Amniotic stem cell (primary cell): ENCODE measurements around the gene PFKP.
A peak's percentile ranks its signal among the peaks of the same experiment; 100 is the strongest.

ENCODE experiments used
- DNase-seq: peaks from one replicate; lab custom pipeline; 2025; lab: John Stamatoyannopoulos, UW

Gene PFKP

DNA sequence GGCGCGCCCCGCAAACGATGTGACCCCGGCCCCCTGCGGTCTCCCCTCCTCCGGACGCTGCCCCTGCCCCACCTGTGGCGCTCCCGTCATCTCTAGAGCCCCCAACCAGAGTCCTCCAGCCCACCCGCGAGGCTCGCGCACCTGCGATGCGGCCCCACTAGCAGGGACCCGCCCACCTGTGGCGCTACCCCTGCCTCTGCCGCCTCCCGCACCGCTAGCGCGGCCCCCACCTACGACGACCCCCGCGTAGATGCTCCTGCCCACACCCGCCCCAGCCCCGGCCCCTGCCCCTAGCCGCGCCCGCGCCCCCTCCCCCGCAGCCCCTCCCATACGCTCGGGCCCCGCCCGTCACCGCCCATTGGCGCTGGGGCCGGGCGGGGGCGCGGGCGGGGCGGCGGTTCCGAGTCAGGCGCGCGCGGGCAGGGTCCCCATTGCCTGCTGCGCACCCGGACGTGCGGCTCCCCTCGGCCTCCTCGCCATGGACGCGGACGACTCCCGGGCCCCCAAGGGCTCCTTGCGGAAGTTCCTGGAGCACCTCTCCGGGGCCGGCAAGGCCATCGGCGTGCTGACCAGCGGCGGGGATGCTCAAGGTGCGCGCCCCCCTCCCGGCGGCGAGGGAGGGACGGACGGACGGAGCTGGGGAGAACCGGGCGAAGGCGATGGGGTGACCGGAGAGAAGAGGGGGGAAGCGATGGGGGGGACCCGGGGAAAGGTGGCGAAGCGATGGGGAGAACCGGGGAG lies at the start of gene PFKP:
TSS of gene PFKP (plus strand) at position 431 of the 741 bp plus-strand sequence. CDS start at position 479, 48 bp downstream.
- no peak for DNase-seq

DNA sequence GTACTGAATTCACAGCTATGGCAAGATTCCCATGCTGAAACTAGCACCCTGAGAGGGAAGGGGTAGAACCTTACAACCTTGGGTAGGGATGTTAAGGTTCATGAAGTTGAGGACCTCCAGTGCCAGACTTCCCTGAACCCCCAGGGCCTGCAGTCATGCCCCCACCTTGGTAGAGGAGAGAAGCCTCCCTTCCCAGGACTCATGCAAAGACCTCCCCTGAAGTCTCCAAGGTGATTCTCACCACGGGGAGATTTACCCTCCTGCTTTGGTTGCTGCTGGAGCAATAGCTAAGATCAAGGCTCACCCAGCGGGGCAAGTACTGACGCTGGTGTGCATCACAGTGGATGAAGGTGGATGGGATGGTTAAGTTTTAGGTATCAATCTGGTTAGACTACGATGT lies 49.1 kb upstream of the PFKP start:
- DNase-seq, result no peak

DNA sequence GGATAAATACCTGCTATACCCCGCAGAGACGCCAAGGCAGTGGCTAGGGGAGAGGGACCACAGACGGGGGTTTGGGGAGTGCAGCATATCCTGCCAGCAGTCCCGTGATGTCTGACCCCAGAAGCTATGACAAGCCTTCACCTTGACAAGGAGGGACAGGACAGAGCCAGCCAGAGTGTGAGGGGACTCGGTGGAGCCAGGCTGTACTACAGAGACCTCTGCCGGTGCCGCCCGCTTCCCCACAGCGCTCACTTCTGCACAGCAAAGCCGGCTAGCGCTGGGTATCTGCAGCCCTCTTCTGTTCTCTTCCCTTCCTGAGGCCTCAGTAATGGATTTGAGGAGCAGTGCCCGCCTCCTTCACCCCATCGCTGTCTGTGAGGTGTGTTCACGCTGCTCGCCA lies 47.0 kb upstream of the PFKP start:
- no peak for DNase-seq

DNA sequence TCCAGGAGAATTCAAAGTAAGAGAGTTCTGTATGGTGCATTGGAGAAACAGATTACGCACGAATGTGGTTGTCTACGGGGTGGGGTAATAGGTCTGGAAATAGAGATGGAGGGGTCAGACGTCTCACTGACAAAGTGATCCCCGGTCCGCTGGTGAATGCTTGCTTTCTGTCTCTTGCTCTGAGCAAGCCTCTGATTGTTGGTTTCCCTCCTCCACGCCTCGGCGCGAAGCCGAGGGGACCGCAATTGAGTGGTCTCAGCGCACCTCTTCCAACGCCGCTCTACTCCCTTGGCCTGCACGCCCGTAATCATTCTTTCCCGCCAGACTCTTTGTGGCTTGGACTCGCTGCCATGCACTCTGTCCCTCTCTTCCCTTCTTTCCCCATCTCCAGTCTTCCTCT lies 46.5 kb upstream of the PFKP start:
- DNase-seq, result no peak

DNA sequence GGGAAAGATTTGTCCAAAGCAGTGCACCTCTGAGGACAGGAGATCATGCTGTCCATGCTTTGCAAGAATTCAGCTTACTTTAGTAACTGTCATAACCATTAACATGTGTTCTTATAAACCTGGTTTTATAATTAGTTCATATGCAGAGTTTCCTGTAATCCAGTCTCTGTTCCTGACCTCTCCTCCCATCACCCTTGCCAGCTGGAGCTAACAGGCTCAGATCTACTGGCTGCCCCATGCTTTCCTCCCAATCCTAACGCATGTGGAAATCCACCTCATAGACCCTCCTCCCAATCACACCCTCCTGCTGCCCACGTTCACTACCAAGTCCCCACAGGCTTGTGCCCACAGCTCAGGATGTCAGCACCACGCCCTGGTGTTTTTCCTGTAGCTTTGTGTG lies 45.3 kb upstream of the PFKP start:
- DNase-seq, result no peak

DNA sequence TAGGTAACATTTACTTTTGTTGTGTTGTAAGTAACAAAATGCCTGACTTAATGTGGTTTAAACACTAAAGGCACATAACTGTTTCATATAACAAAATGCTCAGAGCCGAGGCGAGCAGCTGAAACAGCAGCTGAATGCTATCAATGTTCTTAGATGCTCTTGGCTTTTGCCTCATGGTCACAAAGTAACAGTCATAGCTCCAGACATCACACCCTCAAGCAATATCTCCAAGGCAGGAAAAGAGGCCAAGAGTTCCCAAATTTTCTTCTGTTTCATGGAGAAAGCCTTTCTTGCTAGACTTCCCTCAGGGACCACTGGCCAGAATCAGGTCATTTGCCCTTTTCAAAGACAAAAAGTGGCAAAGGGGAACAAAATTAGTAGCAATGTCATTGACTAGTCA lies 43.5 kb upstream of the PFKP start:
- no peak for DNase-seq

DNA sequence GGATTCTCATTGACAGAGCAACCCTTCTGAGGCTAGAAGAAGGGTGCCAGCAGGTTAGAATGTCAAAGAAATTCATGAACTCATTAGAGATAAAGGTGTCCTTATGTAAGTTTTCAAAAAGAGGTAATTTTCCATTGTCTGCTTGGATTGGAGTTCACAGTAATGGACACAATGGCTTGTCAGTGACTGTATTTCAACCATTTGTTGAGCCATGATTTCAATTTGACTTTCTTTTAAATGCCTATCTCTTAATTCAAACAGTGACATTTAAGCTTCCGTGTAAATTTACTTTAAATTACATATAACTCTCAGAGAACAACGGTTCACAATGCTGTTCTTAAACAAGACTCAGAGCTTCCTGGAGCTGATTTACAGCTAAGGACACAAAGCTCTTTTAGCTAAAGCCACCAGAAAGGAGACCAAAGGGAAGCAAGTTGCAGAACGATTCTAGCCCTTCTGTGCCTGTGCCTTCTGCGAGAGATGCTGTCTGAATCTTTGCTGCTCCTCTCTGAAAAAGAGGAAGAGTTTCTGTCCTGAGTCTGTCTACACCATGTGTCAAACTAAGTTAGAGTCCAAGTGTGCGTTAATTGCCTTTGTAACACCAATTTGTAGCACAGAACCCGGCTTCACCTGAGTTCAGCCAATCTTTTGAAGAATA lies 42.2 kb upstream of the PFKP start:
- DNase-seq, result no peak

DNA sequence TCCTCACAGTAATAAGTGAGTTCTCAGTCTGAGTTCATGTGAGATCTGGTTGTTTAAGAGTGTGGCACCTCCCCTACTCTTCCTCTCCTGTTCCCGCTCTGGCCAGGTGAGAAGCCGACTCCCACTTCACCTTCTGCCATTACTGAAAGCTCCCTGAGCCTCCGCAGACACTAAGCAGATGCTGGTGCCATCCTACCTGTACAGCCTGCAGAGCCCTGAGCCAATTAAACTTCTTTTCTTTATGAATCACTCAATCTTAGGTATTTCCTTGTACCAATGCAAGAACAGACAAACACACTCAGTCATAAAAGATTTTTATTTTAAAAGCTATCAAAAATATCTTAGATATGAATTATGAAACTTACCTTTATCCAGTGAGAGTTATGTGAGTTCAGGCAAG lies 39.5 kb upstream of the PFKP start:
- no peak for DNase-seq

DNA sequence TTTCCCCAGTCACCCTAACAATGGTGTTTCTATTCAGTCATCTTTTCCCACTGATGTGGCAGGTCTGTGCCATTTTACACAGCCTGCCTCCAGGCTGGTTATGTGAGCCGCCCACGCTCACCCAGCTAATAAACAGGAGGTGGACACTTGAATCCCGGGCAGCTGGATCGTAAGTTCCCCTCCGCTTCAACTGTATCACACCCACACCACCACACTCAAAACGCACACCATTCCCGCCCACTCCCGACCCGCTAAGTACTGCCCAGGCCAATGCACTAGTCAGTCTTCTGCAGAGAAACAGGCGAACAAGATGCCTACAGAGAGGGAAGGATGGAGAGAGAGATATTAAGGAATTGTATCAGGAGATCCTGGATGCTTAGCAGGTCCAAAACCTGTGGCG lies 38.9 kb upstream of the PFKP start:
- DNase-seq, result no peak

DNA sequence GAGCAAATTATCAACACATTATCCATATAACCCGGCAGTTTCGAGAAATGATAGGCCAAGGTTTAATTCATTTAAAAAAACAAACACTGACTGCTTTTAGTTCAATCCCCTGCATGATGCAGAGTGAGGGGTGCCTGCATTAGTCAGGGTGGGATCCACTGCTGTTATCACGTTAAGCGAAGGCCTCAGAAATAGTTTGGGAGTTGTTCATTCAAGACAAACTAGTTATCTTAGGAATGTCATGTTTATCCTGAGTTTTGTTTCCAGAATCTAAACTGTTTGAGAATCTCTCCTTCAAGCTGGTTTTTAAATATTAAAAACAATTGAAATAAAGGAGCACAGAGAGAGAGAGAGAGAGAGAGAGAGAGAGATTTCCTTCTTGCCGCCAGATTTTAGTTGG lies 36.6 kb upstream of the PFKP start:
- DNase-seq, result no peak

DNA sequence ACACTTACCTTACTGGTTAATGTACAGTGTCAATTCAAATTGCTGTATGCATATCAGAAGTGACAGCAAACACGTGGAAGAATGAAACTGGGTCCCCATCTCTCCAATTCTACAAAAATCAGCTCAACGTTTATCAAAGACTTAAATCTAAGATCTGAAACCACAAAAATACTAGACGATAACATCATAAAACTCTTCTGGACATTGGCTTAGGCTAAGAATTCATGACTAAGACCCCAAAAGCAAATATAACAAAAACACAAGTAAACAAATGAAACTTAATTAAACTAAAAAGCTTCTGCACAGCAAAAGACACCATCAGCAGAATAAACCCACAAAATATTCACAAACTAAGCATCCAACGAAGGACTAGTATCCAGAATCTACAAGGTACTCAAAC lies 35.9 kb upstream of the PFKP start:
- DNase-seq, result no peak

DNA sequence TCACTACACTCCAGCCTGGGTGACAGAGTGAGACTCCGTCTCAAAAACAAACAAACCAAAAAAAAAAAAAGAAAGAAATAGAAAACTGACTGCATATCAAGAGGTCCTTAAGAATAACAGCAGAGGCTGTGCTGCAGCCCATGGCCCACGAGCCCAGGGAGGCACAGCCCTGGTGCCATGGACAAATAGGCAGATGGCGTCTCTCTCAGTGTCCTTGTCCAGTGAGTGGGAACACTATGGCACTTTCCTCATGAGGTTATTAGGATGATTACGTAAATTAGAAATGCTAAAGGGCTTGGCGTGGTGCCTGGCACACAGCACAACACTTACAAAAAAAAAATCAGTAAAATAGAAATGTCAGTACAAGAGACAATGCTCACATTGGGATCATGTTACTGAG lies 33.4 kb upstream of the PFKP start:
- no peak for DNase-seq

DNA sequence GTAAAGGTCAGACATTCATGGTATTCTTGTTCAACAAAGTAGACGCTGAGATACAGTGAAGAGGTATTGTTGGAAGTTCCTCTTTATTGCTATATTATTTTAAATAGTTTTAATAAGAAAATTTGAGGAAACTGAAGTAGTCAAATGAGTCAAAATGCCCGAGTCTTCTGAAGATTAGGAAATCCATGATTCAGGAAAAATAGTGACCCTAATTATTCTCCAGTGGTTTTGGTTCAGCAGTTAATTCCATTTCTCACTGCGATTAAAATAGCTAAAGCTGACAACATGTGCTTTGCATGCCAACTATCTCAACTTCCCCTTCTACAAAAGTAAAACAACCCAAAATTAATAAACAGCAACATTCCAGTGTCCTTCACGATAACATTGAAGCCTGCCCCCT lies 32.7 kb upstream of the PFKP start:
- DNase-seq, result no peak

DNA sequence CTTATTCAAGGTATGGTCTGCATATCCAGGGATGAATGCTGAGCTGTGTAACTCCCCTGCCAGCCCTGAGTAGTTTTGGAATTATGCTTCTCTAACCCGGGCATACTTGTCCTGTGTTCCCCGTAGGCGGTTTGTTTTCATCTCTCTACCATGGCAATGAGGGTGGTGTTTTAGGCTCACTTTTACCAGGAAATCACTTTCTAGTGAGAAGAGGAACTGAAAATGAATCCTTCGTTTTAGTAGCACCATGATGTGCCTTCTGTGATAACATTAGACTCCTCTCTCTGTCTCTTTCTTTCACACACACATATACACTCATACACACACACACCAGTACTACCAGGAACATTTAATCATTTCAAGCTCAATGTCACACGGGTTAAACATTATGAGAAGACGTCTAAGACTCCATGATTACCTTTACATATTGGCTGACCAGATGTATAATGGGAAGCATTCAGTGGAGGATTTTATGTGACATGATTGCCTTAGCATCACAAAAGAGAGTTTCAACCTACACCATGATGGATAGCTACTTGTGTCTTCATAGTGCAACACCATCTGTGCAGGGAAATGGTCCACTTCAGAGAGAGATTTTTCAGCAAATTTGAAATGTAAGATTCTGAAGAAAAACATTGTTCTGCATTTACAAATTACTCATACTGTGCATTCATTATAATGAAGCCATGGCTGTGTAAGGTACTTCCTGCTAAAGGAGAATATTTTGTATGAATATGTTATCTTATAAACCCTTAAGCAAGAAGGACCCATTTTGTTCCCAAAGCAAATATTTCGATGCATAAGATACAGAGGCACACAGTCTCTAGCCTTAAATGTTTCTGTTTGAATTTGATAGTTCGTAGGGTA lies 31.0 kb upstream of the PFKP start:
- no peak for DNase-seq

DNA sequence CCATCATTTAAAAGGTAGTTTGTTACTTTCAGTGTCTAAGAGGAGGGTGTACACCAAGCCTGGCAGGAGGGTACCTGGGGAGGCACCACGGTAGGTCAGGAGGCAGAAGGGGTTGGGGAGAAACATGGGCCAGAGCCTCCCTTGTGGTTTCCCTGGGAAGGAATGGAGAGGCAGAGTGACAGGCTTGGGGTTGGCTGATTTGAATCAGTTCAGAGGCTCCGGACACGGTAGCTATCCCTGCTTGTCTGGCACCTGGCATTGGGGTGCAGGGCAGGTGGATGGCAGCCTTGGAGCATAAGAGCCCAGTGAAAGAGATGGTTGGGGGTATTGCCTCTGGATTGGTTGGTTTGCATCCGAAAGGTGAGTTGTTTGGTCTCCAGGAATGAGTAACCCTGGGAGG lies 30.2 kb upstream of the PFKP start:
- DNase-seq, result no peak

DNA sequence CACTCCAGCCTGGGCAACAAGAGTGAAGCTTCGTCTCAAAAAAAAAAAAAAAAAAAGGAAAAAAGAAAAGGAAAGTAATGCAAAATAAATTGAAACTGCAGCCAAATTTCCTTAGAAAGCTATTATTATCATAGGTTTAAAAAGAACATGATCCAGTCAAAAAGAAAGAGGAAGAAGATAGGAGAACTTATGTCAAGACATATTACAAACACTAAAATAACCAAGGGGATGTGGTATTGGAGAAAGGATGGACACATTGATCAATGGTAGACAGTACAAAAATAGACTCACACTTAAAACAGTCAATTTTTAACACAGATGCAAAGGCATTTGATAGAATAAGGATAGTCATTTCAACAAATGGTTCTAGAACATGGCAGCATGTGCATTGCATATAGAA lies 27.3 kb upstream of the PFKP start:
- DNase-seq, result no peak

DNA sequence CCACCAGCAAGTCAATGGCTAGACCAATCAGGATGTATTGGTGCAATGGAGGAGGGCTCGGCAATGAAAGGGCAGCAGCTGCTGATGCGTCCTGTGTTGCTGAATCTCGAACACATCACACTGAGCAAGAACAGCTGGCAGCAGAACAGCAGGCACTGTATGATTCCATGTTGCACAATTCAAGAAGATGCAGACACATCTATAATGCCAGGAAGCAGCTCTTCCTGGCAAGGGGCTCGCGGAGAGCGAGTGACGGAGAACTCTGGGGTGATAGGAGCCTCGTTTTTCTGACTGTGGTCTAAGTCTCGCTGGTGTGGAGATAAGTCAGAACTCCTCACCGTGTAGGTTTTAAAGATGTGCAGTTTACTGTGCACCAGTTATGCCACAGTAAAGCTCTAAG lies 24.8 kb upstream of the PFKP start:
- DNase-seq, result no peak

DNA sequence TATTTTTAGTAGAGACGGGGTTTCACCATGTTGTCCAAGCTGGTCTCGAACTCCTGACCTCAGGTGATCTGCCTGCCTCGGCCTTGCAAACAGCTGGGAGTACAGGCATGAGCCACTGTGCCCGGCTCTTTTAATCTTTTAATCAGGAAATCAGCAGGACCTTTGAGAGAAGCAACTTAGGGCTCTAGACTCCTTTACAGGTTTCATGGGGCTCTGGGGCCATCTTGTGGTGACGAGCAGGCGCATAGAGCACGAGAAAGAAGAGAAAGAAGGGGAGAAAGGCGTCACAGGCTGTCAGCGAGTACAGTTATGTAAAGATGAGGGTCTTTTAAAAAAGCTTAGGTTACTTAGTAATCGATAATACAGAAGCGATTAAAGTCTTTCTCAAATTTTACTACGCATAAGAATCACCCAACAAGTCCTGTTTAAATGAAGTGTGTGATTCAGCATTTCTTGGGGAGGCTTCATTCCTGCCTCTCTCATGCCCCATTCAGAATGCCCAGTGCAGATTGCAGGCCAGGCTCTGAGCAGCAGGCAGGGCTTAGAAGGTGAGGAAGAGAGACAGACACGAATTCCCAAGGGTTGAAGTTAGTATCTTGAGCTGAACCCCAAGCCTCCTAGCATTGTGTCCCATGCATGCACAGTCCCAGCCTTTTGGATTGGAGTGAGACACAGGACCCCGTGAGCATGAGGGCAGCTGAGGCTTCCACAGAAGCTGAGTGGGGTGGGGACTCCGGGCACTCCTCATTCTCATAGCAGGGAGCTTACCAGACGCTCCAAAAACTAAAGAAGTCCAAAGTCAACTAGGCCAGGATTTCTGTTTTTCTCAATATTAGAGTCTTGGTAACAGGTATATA lies 23.6 kb upstream of the PFKP start:
- DNase-seq, result peak; percentile 76

DNA sequence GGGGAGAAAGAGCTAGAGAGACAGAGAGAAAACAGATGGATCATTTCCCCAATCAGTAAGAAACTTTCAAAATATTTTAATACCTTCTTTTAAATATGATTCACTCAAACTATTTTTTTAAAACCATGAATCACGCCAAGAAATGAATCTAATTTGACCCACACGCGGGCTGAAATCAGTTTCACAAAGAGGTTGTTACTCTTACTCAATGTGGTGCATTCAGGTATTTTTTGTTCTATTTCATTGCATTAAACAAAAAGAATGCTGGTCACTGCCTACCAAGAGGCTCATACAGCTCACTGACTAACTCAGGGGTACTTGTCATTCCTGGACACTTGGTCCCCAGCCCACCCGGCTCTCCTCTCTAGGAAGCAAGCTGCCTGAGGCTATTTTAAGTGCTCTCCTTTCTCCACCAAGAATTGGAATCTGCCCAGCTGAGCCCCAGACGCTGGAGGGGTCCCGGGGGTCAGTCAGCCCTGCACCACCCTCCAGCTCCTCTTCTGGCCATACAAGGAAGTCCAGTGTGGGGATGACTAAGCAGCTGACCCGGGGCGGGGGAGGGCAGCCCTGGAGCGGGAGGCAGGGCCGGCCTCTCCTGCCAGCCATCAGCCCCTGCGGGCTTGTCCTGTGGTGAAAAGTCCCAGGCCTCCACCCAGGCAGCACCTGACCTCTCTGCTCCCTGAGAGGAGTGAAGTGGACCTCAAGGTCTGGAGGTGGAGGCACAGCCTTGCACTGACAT lies 21.7 kb upstream of the PFKP start:
- DNase-seq, result peak; percentile 65

DNA sequence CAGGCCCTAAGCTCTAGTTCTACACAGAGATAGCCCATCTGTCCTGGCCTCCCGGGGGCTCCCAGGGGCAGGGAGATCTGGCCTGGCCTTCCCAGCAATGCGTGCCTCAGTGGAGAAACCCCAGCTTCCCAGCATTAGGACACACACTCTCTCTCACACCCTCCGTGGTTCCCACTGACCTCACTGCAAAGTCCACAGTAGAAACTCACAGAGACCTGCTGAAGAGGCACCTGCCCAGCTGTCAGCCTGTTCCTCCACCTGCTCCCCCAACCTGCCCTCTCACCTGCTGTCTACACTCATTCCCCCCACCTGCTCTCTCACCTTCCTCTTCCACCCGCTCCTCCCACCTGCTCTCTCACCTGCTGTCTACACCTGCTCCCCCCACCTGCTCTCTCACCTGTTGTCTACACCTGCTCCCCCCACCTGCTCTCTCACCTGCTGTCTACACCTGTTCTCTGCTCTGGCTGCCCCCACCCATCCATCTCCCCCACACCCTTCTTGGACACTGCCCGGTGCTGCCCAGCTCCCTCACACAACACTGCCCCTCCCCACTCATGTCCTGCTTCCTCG lies 21.1 kb upstream of the PFKP start:
- DNase-seq, result no peak

DNA sequence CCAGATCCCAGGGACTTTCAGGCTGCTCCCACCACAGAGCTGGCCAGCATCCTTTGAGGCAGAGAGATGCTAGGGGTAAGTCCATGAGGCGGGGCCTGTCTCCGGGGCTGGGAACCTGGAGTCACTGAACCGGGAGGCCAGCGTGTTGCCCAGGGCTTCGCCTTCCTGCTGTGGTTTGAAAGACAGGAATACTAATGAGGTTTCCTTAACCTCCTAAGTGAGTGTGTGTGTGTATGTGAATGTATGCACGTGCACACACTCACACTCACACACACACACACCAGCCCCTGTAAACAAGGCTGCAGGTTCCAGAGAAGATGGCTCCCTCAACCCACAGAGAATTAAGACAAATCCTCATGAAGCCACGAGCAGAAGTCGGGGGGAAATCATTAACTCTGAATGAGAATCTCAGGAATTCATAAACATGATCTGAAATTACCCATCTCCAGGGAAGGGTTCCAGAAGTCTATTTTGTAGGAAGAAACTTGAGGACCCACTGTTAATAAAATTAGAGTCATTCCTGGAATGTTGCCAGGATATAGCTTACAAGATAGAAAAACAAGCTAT lies 20.3 kb upstream of the PFKP start:
- DNase-seq, result no peak
